Measurements from ENCODE around the gene PPP4R1. TPM values are rescaled to one million over a fixed set of nuclear protein-coding genes. Genes with fewer than 3 reads are reported as not detected.

The PPP4R1 gene
- total and polyA plus RNA-seq, 5 donors from 2014 or later, result 8.9 to 59.7 (median 17.9) TPM

GRCh38 chr18:9513971-9514512 is 100.3 kb downstream of the PPP4R1 start:
- H3K4me1 Mint-ChIP-seq, result peaks cover 14 to 17% (median 14%) of the 10 kb centered on the region in 4 donors
- H3K9me3 Mint-ChIP-seq, result no peaks in the 10 kb centered on the region
- no peak for DNase-seq
- Histone ChIP-seq H3K36me3 (ENCODE audit: control insufficient read depth, insufficient read depth, low read length) (peaks cover 21% of the 10 kb centered on the region), H3K27me3 (ENCODE audit: control insufficient read depth, insufficient read depth, low read length) (no peaks in the 10 kb centered on the region), H3K4me3 (ENCODE audit: low read depth, low read length) (no peak overlapping the region), H3K27ac (ENCODE audit: insufficient read depth, low read length, poor library complexity, severe bottlenecking) (no peak overlapping the region), H3K9me3 (ENCODE audit: control insufficient read depth in 2 of 2, low read length in 2 of 2) (no peaks in the 10 kb centered on the region), H3K4me1 (ENCODE audit: control insufficient read depth, insufficient read depth, low read length, poor library complexity, severe bottlenecking) (no peaks in the 10 kb centered on the region)
- no peak overlapping the region for H3K27ac Mint-ChIP-seq
- H3K4me3 Mint-ChIP-seq, result no peak overlapping the region
- H3K36me3 Mint-ChIP-seq, result peaks cover 7% of the 10 kb centered on the region
- no peak for ATAC-seq (ENCODE audit: low read depth in 2 of 2)
- H3K27me3 Mint-ChIP-seq, result no peaks in the 10 kb centered on the region

GRCh38 chr18:9508446-9509025 is 105.8 kb downstream of the PPP4R1 start:
- peaks cover 0 to 1% (median 0%) of the 10 kb centered on the region in 7 donors for H3K9me3 Mint-ChIP-seq
- Histone ChIP-seq H3K9me3 (ENCODE audit: control insufficient read depth in 2 of 2, low read length in 2 of 2) (peaks cover 0 to under 1% of the 10 kb centered on the region in 2 experiments), H3K4me1 (ENCODE audit: control insufficient read depth, insufficient read depth, low read length, poor library complexity, severe bottlenecking) (peaks cover 4% of the 10 kb centered on the region), H3K4me3 (ENCODE audit: low read depth, low read length) (no peak overlapping the region), H3K27me3 (ENCODE audit: control insufficient read depth, insufficient read depth, low read length) (no peaks in the 10 kb centered on the region), H3K27ac (ENCODE audit: insufficient read depth, low read length, poor library complexity, severe bottlenecking) (no peak overlapping the region), H3K36me3 (ENCODE audit: control insufficient read depth, insufficient read depth, low read length) (peaks cover under 1% of the 10 kb centered on the region)
- H3K36me3 Mint-ChIP-seq, result peaks cover under 1% of the 10 kb centered on the region
- peaks cover 13 to 42% (median 37%) of the 10 kb centered on the region in 4 donors for H3K4me1 Mint-ChIP-seq
- no peak overlapping the region for H3K4me3 Mint-ChIP-seq
- ATAC-seq (ENCODE audit: low read depth in 2 of 2), result no peak
- H3K27ac Mint-ChIP-seq, result peak overlapping the region in 2 of 3 donors; percentile 76 to 77
- H3K27me3 Mint-ChIP-seq, result no peaks in the 10 kb centered on the region
- no peak for DNase-seq

- no peak for ATAC-seq (ENCODE audit: low read depth in 2 of 2)
- Mint-ChIP-seq H3K27ac (peak overlapping the region; percentile 10 to 77 (median 76)), H3K27me3 (no peaks in the 10 kb centered on the region), H3K4me1 (peaks cover 13 to 42% (median 38%) of the 10 kb centered on the region in 4 donors), H3K36me3 (peaks cover 10% of the 10 kb centered on the region), H3K4me3 (no peak overlapping the region), H3K9me3 (peaks cover 0 to 10% (median 4%) of the 10 kb centered on the region in 7 donors)
- Histone ChIP-seq H3K27me3 (ENCODE audit: control insufficient read depth, insufficient read depth, low read length) (no peaks in the 10 kb centered on the region), H3K36me3 (ENCODE audit: control insufficient read depth, insufficient read depth, low read length) (no peaks in the 10 kb centered on the region), H3K4me3 (ENCODE audit: low read depth, low read length) (no peak overlapping the region), H3K9me3 (ENCODE audit: control insufficient read depth in 2 of 2, low read length in 2 of 2) (peaks cover 0 to 5% of the 10 kb centered on the region in 2 experiments), H3K27ac (ENCODE audit: insufficient read depth, low read length, poor library complexity, severe bottlenecking) (no peak overlapping the region), H3K4me1 (ENCODE audit: control insufficient read depth, insufficient read depth, low read length, poor library complexity, severe bottlenecking) (peaks cover 4% of the 10 kb centered on the region)
- no peak for DNase-seq
These were observed 106.7 kb downstream of the PPP4R1 start for GRCh38 chr18:9507565-9508088.

- H3K4me1 Mint-ChIP-seq, result peaks cover 13 to 43% (median 38%) of the 10 kb centered on the region in 4 donors
- H3K9me3 Mint-ChIP-seq, result peaks cover 0 to 11% (median 4%) of the 10 kb centered on the region in 7 donors
- no peaks in the 10 kb centered on the region for H3K36me3 ChIP-seq (ENCODE audit: control insufficient read depth, insufficient read depth, low read length)
- H3K4me3 ChIP-seq (ENCODE audit: low read depth, low read length), result no peak overlapping the region
- peaks cover 3 to 5% of the 10 kb centered on the region in 2 experiments for H3K9me3 ChIP-seq (ENCODE audit: control insufficient read depth in 2 of 2, low read length in 2 of 2)
- ATAC-seq (ENCODE audit: low read depth in 2 of 2) (no peak), DNase-seq (no peak)
- H3K27ac ChIP-seq (ENCODE audit: insufficient read depth, low read length, poor library complexity, severe bottlenecking), result no peak overlapping the region
- no peaks in the 10 kb centered on the region for H3K27me3 Mint-ChIP-seq
- H3K4me1 ChIP-seq (ENCODE audit: control insufficient read depth, insufficient read depth, low read length, poor library complexity, severe bottlenecking), result peaks cover 4% of the 10 kb centered on the region
- H3K36me3 Mint-ChIP-seq, result peaks cover 21% of the 10 kb centered on the region
- no peak overlapping the region for H3K4me3 Mint-ChIP-seq
- H3K27ac Mint-ChIP-seq, result no peak overlapping the region
- H3K27me3 ChIP-seq (ENCODE audit: control insufficient read depth, insufficient read depth, low read length), result no peaks in the 10 kb centered on the region
These were observed 108.1 kb downstream of the PPP4R1 start for GRCh38 chr18:9506046-9506792.

Other genes with a start within 250 kb of the PPP4R1 start
- 27.0 TPM for gene RALBP1, start 139.0 kb downstream of the PPP4R1 start, total RNA-seq
- gene RALBP1, start 139.0 kb downstream of the PPP4R1 start, polyA plus RNA-seq, result 10 to 100 TPM; 34.8 to 42.3 (median 39.7) TPM
- gene RAB31, start 93.7 kb upstream of the PPP4R1 start, total RNA-seq, result 5.8 TPM
- 1 to 10 TPM in 2 of 4 donors, under 1 TPM in 2; 0.78 to 2.4 (median 1.1) TPM for gene RAB31, start 93.7 kb upstream of the PPP4R1 start, polyA plus RNA-seq